ENCODE data around the gene SLIT1.

DNA sequence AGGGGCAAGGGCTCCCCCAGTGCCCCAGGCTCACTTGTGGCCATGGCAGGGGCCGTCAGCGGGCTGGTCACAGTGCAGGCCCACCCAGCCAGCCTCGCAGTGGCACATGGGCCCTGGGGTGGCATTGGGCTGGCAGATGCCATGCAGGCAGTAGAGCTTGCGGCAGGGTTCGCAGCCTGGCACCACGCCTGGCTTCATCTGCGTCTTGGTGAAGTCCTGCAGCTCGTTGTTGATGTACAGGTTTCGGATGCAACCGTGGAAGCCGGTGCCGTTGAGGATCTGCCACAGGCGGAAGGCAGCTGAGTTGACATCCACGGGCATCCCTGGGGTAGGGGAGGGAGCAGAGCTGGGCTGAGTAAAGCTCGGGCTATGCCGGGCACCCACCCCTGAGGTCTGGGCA is 183.1 kb downstream of the SLIT1 start:
- TF ChIP-seq, protein P1, sequence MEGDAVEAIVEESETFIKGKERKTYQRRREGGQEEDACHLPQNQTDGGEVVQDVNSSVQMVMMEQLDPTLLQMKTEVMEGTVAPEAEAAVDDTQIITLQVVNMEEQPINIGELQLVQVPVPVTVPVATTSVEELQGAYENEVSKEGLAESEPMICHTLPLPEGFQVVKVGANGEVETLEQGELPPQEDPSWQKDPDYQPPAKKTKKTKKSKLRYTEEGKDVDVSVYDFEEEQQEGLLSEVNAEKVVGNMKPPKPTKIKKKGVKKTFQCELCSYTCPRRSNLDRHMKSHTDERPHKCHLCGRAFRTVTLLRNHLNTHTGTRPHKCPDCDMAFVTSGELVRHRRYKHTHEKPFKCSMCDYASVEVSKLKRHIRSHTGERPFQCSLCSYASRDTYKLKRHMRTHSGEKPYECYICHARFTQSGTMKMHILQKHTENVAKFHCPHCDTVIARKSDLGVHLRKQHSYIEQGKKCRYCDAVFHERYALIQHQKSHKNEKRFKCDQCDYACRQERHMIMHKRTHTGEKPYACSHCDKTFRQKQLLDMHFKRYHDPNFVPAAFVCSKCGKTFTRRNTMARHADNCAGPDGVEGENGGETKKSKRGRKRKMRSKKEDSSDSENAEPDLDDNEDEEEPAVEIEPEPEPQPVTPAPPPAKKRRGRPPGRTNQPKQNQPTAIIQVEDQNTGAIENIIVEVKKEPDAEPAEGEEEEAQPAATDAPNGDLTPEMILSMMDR (IDR thresholded peaks at IDR 0.05; ENCODE audit: poor library complexity, severe bottlenecking): no peak
- no peak for TF ChIP-seq EZH2 (IDR thresholded peaks at IDR 0.05; ENCODE audit: borderline replicate concordance, insufficient read depth, low read length, poor library complexity, severe bottlenecking)
- no peak for TF ChIP-seq TAF1 (IDR thresholded peaks at IDR 0.05; ENCODE audit: low read depth)
- no peak for TF ChIP-seq MXI1 (conservative IDR thresholded peaks at IDR 0.05; ENCODE audit: poor library complexity, severe bottlenecking)
- no peak for TF ChIP-seq POLR2AphosphoS5 (IDR thresholded peaks at IDR 0.05)
- TF ChIP-seq EP300 (conservative IDR thresholded peaks at IDR 0.05; ENCODE audit: poor library complexity, severe bottlenecking): no peak
- TF ChIP-seq RAD21 (conservative IDR thresholded peaks at IDR 0.05): no peak
- TF ChIP-seq, protein P2, sequence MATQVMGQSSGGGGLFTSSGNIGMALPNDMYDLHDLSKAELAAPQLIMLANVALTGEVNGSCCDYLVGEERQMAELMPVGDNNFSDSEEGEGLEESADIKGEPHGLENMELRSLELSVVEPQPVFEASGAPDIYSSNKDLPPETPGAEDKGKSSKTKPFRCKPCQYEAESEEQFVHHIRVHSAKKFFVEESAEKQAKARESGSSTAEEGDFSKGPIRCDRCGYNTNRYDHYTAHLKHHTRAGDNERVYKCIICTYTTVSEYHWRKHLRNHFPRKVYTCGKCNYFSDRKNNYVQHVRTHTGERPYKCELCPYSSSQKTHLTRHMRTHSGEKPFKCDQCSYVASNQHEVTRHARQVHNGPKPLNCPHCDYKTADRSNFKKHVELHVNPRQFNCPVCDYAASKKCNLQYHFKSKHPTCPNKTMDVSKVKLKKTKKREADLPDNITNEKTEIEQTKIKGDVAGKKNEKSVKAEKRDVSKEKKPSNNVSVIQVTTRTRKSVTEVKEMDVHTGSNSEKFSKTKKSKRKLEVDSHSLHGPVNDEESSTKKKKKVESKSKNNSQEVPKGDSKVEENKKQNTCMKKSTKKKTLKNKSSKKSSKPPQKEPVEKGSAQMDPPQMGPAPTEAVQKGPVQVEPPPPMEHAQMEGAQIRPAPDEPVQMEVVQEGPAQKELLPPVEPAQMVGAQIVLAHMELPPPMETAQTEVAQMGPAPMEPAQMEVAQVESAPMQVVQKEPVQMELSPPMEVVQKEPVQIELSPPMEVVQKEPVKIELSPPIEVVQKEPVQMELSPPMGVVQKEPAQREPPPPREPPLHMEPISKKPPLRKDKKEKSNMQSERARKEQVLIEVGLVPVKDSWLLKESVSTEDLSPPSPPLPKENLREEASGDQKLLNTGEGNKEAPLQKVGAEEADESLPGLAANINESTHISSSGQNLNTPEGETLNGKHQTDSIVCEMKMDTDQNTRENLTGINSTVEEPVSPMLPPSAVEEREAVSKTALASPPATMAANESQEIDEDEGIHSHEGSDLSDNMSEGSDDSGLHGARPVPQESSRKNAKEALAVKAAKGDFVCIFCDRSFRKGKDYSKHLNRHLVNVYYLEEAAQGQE (IDR thresholded peaks at IDR 0.05; ENCODE audit: borderline replicate concordance): no peak

All from neural cell (in vitro differentiated cells).